ENCODE data around the gene ERC1. TPM values are rescaled to one million over a fixed set of nuclear protein-coding genes. Genes with fewer than 3 reads are reported as not detected.

Gene ERC1
- total and polyA plus RNA-seq, 12 donors = 6.5 to 67.5 (median 47.5) TPM

DNA sequence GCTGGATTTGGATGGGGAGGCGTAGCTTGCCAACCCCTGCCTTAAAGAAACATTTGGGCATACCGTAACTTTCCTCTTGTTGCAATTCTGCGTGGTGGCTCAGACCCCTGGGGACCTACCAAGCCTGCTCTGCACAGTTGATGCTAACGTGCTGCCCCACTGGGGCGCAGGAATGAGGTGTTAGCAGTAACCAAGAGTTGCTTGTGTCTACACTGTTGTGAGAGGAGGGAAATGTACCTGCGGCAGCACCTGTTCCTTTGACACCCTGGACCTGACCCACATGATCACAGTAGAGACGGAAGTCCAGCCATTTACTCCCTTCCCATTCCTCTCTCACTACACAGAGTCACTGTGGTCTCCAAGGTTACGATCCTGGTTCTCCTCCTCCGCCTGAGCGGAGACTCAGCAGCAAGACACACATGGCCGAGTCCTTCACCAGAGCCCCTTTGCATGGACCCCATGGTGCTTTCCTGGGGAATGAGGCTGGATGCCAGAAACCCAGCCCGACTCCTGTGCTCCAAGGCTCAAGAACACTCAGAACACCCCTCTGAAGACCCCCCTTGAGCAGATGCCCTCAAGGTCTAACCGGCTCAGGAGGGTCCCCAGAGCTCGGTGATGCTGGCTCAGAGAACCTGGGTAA, 518.5 kb downstream of the ERC1 start:
- ATAC-seq (no peak), DNase-seq (no peak)
- intact Hi-C loops (cut with DNase I) = no loop called here
- TF ChIP-seq, protein P1, sequence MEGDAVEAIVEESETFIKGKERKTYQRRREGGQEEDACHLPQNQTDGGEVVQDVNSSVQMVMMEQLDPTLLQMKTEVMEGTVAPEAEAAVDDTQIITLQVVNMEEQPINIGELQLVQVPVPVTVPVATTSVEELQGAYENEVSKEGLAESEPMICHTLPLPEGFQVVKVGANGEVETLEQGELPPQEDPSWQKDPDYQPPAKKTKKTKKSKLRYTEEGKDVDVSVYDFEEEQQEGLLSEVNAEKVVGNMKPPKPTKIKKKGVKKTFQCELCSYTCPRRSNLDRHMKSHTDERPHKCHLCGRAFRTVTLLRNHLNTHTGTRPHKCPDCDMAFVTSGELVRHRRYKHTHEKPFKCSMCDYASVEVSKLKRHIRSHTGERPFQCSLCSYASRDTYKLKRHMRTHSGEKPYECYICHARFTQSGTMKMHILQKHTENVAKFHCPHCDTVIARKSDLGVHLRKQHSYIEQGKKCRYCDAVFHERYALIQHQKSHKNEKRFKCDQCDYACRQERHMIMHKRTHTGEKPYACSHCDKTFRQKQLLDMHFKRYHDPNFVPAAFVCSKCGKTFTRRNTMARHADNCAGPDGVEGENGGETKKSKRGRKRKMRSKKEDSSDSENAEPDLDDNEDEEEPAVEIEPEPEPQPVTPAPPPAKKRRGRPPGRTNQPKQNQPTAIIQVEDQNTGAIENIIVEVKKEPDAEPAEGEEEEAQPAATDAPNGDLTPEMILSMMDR (IDR thresholded peaks at IDR 0.05) = no peak
- Histone ChIP-seq H3K9me3 (peaks cover 0 to 2% (median 0%) of the 10 kb centered on the region in 11 donors), H3K4me3 (no peak overlapping the region), H3K36me3 (no peaks in the 10 kb centered on the region), H3K27ac (no peak overlapping the region), H3K27me3 (peaks cover 0 to 7% (median 0%) of the 10 kb centered on the region in 7 donors), H3K4me1 (no peaks in the 10 kb centered on the region)
- WGBS, 2 donors = 83 to 89% methylated on average over 14 of the region's 14 CpGs

DNA sequence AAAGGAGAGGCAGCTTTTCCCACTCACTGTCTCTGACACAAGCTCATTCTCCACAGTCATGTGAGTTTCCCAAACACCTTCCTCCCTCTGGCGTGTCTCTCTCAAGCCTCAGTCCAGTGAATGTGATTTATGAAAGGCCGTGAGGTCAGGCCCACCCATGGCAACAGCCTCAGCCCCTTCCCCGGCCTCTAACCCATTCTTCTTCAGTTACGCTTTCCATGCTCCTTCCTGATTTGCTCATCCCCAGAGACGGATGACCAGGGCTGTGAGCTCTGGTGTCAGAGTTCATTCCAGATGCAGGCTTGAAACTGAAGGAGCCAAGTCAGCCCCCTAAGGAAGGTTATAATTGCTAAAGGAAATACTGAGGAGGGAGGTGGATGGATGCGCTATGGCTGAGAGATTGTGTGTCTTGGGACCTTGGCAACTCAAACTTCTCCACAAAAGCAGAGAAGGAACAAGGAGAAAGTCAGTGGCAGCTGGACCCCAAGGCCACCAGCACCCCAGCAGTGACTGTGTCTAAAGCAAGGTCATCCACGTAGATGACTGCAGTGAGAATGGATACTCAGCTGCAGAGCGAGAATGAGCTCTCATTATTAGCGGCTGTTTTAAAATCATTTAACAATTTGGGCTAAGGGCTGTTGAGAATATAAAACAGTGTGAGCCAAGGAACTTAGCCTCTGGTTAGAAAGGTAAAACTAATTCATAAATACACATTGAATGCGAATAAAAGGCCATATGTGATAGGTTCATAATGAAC, 519.2 kb downstream of the ERC1 start:
- 73 to 81% methylated on average over 10 of the region's 10 CpGs for WGBS, 2 donors
- H3K27me3 ChIP-seq = peaks cover 0 to 2% (median 0%) of the 10 kb centered on the region in 7 donors
- TF ChIP-seq, protein P1 (IDR thresholded peaks at IDR 0.05) = no peak
- ATAC-seq (peak in 1 of 8 donors; percentile 11), DNase-seq (no peak)
- H3K36me3 ChIP-seq = no peaks in the 10 kb centered on the region
- intact Hi-C loops (cut with DNase I) = no loop called here
- H3K4me3 ChIP-seq = no peak overlapping the region
- peaks cover 0 to 9% (median 4%) of the 10 kb centered on the region in 11 donors for H3K9me3 ChIP-seq
- H3K27ac ChIP-seq = no peak overlapping the region
- no peaks in the 10 kb centered on the region for H3K4me1 ChIP-seq

DNA sequence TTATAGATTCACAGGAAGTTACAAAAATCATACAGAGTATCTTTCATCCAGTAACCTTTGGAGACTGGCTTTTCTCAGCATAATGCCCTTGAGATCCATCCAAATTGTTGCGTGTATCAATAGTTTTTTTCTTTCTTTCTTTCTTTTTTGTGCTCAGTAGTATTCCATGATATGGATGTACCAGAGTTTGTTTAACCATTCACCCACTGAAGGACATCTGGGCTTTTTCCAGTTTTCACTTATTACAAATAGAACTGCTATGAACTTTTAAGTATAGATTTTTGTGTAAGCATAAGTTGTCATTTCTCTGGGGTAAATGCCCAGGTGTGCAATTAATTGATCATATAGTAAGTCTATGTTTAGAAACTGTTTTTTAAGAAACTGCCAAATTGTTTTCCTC, 524.0 kb downstream of the ERC1 start:
- Histone ChIP-seq H3K9me3 (peaks cover 0 to 19% (median 7%) of the 10 kb centered on the region in 11 donors), H3K36me3 (no peaks in the 10 kb centered on the region), H3K27ac (no peak overlapping the region), H3K4me1 (peaks cover 0 to 9% (median 0%) of the 10 kb centered on the region in 9 donors), H3K27me3 (peaks cover 0 to 19% (median 9%) of the 10 kb centered on the region in 7 donors), H3K4me3 (no peak overlapping the region)
- intact Hi-C loops (cut with DNase I) = no loop called here
- 97 to 98% methylated on average over 1 of the region's 1 CpG for WGBS, 2 donors
- DNase-seq = no peak
- ATAC-seq = no peak
- TF ChIP-seq, protein P1 (IDR thresholded peaks at IDR 0.05) = no peak

DNA sequence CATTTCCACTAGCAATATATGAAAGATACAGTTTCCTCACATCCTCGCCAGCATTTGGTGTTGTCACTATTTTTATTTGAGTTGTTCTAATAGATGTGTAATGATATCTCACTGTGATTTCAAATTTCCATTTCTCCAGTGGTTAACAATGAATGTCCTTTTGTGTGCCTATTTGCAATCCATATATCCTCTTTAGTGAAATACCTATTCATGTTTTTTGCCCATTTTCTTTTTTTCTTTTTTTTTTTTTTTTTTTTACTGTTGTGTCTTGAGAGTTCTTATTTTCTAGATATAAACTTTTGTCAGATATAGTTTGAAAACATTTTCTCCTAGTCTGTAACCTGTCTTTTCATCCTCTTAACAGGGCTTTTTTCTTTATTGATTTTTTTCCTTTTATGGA, 524.4 kb downstream of the ERC1 start:
- DNase-seq (no peak), ATAC-seq (no peak)
- peaks cover 0 to 9% (median 0%) of the 10 kb centered on the region in 9 donors for H3K4me1 ChIP-seq
- H3K27me3 ChIP-seq = peaks cover 0 to 19% (median 9%) of the 10 kb centered on the region in 7 donors
- 97 to 100% methylated on average over 1 of the region's 1 CpG for WGBS, 2 donors
- TF ChIP-seq, protein P1 (IDR thresholded peaks at IDR 0.05) = no peak
- H3K9me3 ChIP-seq = peaks cover 0 to 19% (median 7%) of the 10 kb centered on the region in 11 donors
- H3K4me3 ChIP-seq = no peak overlapping the region
- no peaks in the 10 kb centered on the region for H3K36me3 ChIP-seq
- intact Hi-C loops (cut with DNase I) = no loop called here
- no peak overlapping the region for H3K27ac ChIP-seq

All from heart right ventricle (tissue), 16 donors.